K562 (cell line): ENCODE data around the gene CD93. TPM values are rescaled to one million over a fixed set of nuclear protein-coding genes. Genes with fewer than 3 reads are reported as not detected.

Experiments used
- ATAC-seq: fragments of 200-7000 bp; cut with Tn5 transposase; 3 replicates; pipeline ENCODE4 v1.9.1; 2020; ENCODE audit warnings: moderate library complexity
- BruUV-seq: library from RNA; stranded (reverse); fragments of 400-500 nt; replicated peaks from 2 replicates; lab custom pipeline; 2021; lab: Mats Ljungman, UMichigan
- CTCF ChIA-PET: fragments of 300-600 bp; formaldehyde crosslinking; extraction: SDS; loops from one replicate; lab custom pipeline; 2021; ENCODE audit warnings: low intra/inter-chr PET ratio; lab: Yijun Ruan, JAX
- POLR2A ChIA-PET: fragments of 300-600, 350-650 bp; sonication (Branson Sonifier 250); formaldehyde crosslinking; extraction: SDS; loops from one replicate; lab custom pipeline; 2021; ENCODE audit warnings: antibody characterized with exemption, inconsistent platforms; lab: Yijun Ruan, JAX
- DNase-seq, 4 experiments: peaks; one replicate each; pipeline versions ENCODE4 v3.0.0 to v3.0.0-alpha.2; 2011 to 2018; ENCODE audit warnings: low spot score in 3 of 4, mixed read lengths in 3 of 4; ENCODE audit errors: extremely low read depth in 1 of 4
- FAIRE-seq: peaks from 2 replicates; lab custom pipeline; 2011; peaks lifted over from hg19 to GRCh38; lab: Jason Lieb, UNC
- H2AFZ ChIP-seq: 2 replicates; pipeline ENCODE4 v1.6.0; 2011; ENCODE audit warnings: low read depth, low read length, control low read depth, inconsistent platforms
- H3K27ac ChIP-seq: fragments of 200-600 bp; 3 replicates; pipeline ENCODE4 v1.8.0; 2011; ENCODE audit warnings: low read depth, mild to moderate bottlenecking, control low read depth, inconsistent platforms, low read length, moderate library complexity, mixed read lengths; ENCODE audit errors: extremely low read depth
- H3K27me3 ChIP-seq, 2 experiments: fragments of 300-600 bp in 1 of 2; 2 replicates in 1 of 2; 3 replicates in 1 of 2; pipeline versions ENCODE4 v1.6.0 to v1.8.0; 2011; ENCODE audit warnings: inconsistent platforms in 2 of 2, low read length in 2 of 2, mild to moderate bottlenecking in 1 of 2, mixed read lengths in 1 of 2, moderate library complexity in 1 of 2; ENCODE audit not compliant: control insufficient read depth in 2 of 2, insufficient read depth in 2 of 2
- H3K36me3 ChIP-seq: fragments of 300-600 bp; 3 replicates; pipeline ENCODE4 v1.8.0; 2011; ENCODE audit warnings: mild to moderate bottlenecking, low read length, inconsistent platforms; ENCODE audit not compliant: control insufficient read depth, insufficient read depth
- H3K4me1 ChIP-seq, 2 experiments: fragments of 200-600 bp in 1 of 2; replicated peaks in 1 of 2; 2 replicates in 1 of 2; 3 replicates in 1 of 2; pipeline versions ENCODE4 v1.5.1 to v1.8.0; 2011; ENCODE audit warnings: inconsistent platforms in 2 of 2, low read length in 2 of 2, mild to moderate bottlenecking in 1 of 2, mixed read lengths in 1 of 2, moderate library complexity in 1 of 2; ENCODE audit not compliant: control insufficient read depth in 2 of 2, insufficient read depth in 2 of 2
- H3K4me2 ChIP-seq: 2 replicates; pipeline ENCODE4 v1.6.1; 2011; ENCODE audit warnings: low read length, control low read depth, inconsistent platforms, mixed read lengths; ENCODE audit not compliant: insufficient read depth
- H3K4me3 ChIP-seq: fragments of 200-600 bp; sonication (generic), shearing (Covaris generic); 2 replicates; pipeline ENCODE4 v1.5.1; 2016; ENCODE audit warnings: control low read depth, inconsistent platforms
- H3K79me2 ChIP-seq: fragments of 200-600 bp; 3 replicates; pipeline ENCODE4 v1.8.0; 2011; ENCODE audit warnings: low read length, inconsistent platforms; ENCODE audit not compliant: control insufficient read depth, insufficient read depth
- H3K9ac ChIP-seq, 2 experiments: 2 replicates each; pipeline versions ENCODE4 v1.6.0 to v1.6.1; 2011; ENCODE audit warnings: low read depth in 2 of 2, low read length in 2 of 2, control low read depth in 1 of 2, inconsistent platforms in 1 of 2, mild to moderate bottlenecking in 1 of 2, mixed read lengths in 1 of 2; ENCODE audit not compliant: insufficient read depth in 1 of 2
- H3K9me1 ChIP-seq: one replicate; pipeline ENCODE4 v1.6.0; 2011; ENCODE audit warnings: inconsistent platforms, mild to moderate bottlenecking, low read length, moderate library complexity; ENCODE audit not compliant: control insufficient read depth, insufficient read depth
- H3K9me3 ChIP-seq: replicated peaks from 2 replicates; pipeline ENCODE4 v1.5.1; 2011; ENCODE audit warnings: low read depth, low read length, inconsistent platforms; ENCODE audit not compliant: control insufficient read depth, insufficient read depth
- H4K20me1 ChIP-seq: replicated peaks from 2 replicates; pipeline ENCODE4 v1.6.1; 2011; ENCODE audit warnings: low read length, inconsistent platforms, mixed read lengths; ENCODE audit not compliant: control insufficient read depth, insufficient read depth
- CAMTA2 ChIP-seq: fragments of 250-450 bp; sonication (Bioruptor Pico); conservative IDR thresholded peaks from 2 replicates; pipeline ENCODE4 v1.5.1; 2022
- PKNOX1 ChIP-seq: fragments of 450-650 bp; IDR thresholded peaks from 2 replicates; pipeline ENCODE4 v1.6.1; 2016
- POU5F1 ChIP-seq: fragments of 150-350 bp; IDR thresholded peaks from 2 replicates; pipeline ENCODE4 v1.6.1; 2014; ENCODE audit warnings: borderline replicate concordance, low read length, low read depth, mild to moderate bottlenecking; ENCODE audit not compliant: partially characterized antibody
- PRPF4 ChIP-seq: fragments of 200-400 bp; formaldehyde crosslinking; IDR thresholded peaks from one replicate; pipeline ENCODE4 v1.6.1; 2017; ENCODE audit warnings: low read length, low read depth, mild to moderate bottlenecking; ENCODE audit not compliant: insufficient read depth, poor library complexity, severe bottlenecking
- RFX5 ChIP-seq: IDR thresholded peaks from 2 replicates; pipeline ENCODE4 v1.6.1; 2011; ENCODE audit warnings: low read depth, mild to moderate bottlenecking, improper control_type of control experiment, low read length
- SNIP1 ChIP-seq: fragments of 450-650 bp; IDR thresholded peaks from 2 replicates; pipeline ENCODE4 v1.7.1; 2017; ENCODE audit warnings: low read depth, mild to moderate bottlenecking
- TFE3 ChIP-seq: fragments of 450-650 bp; formaldehyde crosslinking; IDR thresholded peaks from 2 replicates; pipeline ENCODE4 v1.4.0; 2020; ENCODE audit warnings: mild to moderate bottlenecking, mixed read lengths
- ZNF318 ChIP-seq, 2 experiments: fragments of 450-650 bp; IDR thresholded peaks; 2 replicates each; pipeline ENCODE4 v1.6.1; 2016; ENCODE audit warnings: mild to moderate bottlenecking in 2 of 2, borderline replicate concordance in 1 of 2, low read depth in 1 of 2, moderate library complexity in 1 of 2
- ZNF785 ChIP-seq: fragments of 250-450 bp; sonication (Bioruptor Pico); IDR thresholded peaks from 2 replicates; pipeline ENCODE4 v1.4.0; 2020; ENCODE audit warnings: mild to moderate bottlenecking
- WGBS: fragments of 100-300 bp; shearing (Covaris generic); methylation state at CpG from one replicate; pipeline ENCODE4 v1.1.6; 2016; ENCODE audit warnings: low coverage, mixed read lengths; ENCODE audit not compliant: insufficient coverage; ENCODE audit errors: missing lambda C conversion rate; 5-methylcytosine and 5-hydroxymethylcytosine counted together
- in situ Hi-C: fragments of 300-500 bp; cut with MboI; formaldehyde crosslinking; loops from 4 replicates; pipeline ENCODE4 v1.15.0; 2018; ENCODE audit warnings: inconsistent platforms, mixed read lengths
- intact Hi-C: fragments of 100-400 bp; cut with micrococcal nuclease; formaldehyde crosslinking; loops from 2 replicates; pipeline ENCODE4 v1.14.2; 2022
- polyA plus RNA-seq, 8 experiments: library from polyadenylated mRNA; depleted of rRNA in 4 of 8; stranded (reverse) in 5 of 8; unstranded in 3 of 8; fragments of >200 nt; fragmentation: Nextera tagmentation in 2 of 8; fragmentation: Illumina TruSeq in 1 of 8; extraction: Ambion mirVana in 2 of 8; extraction: Trizol in 1 of 8; gene quantifications; 2 replicates each; pipeline versions ENCODE4 v1.2.1 to v1.2.3, GENCODE V29; 2011 to 2014; ENCODE audit warnings: inconsistent platforms in 1 of 8, missing spikeins in 1 of 8
- total RNA-seq, 7 experiments: library from RNA; depleted of rRNA in 6 of 7; stranded (reverse); fragments of >200 nt in 6 of 7; fragmentation: Illumina TruSeq in 2 of 7; extraction: Trizol in 2 of 7; gene quantifications; 2 replicates each; pipeline versions ENCODE4 v1.2.1 to v1.2.3, GENCODE V29; 2011 to 2021; ENCODE audit warnings: low replicate concordance in 1 of 7

Gene CD93
- total and polyA plus RNA-seq, 9 of the 15 experiments (the other 6 are each of a cell fraction or from before 2014, with no cell fraction given): 0.03 to 0.20 (median 0.05) TPM

GRCh38 chr20:23085436-23086055 is 578 bp downstream of the CD93 start:
- H3K36me3 ChIP-seq: no peaks in the 10 kb centered on the region
- in situ Hi-C loops: no loop called here
- H3K79me2 ChIP-seq: no peaks in the 10 kb centered on the region
- H3K9me1 ChIP-seq: no peaks in the 10 kb centered on the region
- FAIRE-seq: no peak
- DNase-seq: no peak
- no peak overlapping the region for H3K27ac ChIP-seq
- peak overlapping the region; percentile 72 for H2AFZ ChIP-seq
- H3K4me1 ChIP-seq: peaks cover 28 to 52% of the 10 kb centered on the region in 2 experiments; a peak in 4 of 5 replicates
- ChIA-PET CTCF (no interaction called here), POLR2A (interaction anchor here (1.3 kb wide), 1 partner anchor 47 kb away, joined by 6 read pairs; no protein-coding TSS in a partner anchor)
- ATAC-seq: no peak; the same call in 2 of the 3 replicates
- H3K4me3 ChIP-seq: no peak overlapping the region
- H3K9ac ChIP-seq: peak overlapping the region in 1 of 2 experiments; percentile 52; a peak in 2 of 4 replicates
- intact Hi-C loops: no loop called here
- H3K27me3 ChIP-seq: no peaks in the 10 kb centered on the region
- 92% methylated on average over 5 of the region's 23 CpGs for WGBS
- H3K4me2 ChIP-seq: no peak overlapping the region
- H4K20me1 ChIP-seq: no peaks in the 10 kb centered on the region
- no TSS peak for BruUV-seq
- H3K9me3 ChIP-seq: no peaks in the 10 kb centered on the region
- TF ChIP-seq ZNF318 (IDR thresholded peaks at IDR 0.05; ENCODE audit: borderline replicate concordance in 1 of 2, low read depth in 1 of 2): no peak
- TF ChIP-seq RFX5: no peak
- no peak for TF ChIP-seq TFE3 (CRISPR knock-in tag)
- TF ChIP-seq PKNOX1: no peak
- no peak for TF ChIP-seq ZNF785 (CRISPR knock-in tag)
- TF ChIP-seq CAMTA2 (CRISPR knock-in tag): no peak
- TF ChIP-seq POU5F1: no peak
- no peak for TF ChIP-seq SNIP1
- no peak for TF ChIP-seq PRPF4
